Neutrophil (primary cell): ENCODE results near the gene MYO1E.

Experiments used
- H3K27ac ChIP-seq: fragments of 200-600 bp; sonication (generic); 2 replicates; pipeline ENCODE4 v1.5.1; 2016; ENCODE audit warnings: mild to moderate bottlenecking, moderate library complexity
- H3K27me3 ChIP-seq: fragments of 200-600 bp; sonication (generic); 2 replicates; pipeline ENCODE4 v1.6.0; 2016; ENCODE audit warnings: mild to moderate bottlenecking
- H3K36me3 ChIP-seq: fragments of 200-600 bp; sonication (generic); 2 replicates; pipeline ENCODE4 v1.5.1; 2017
- H3K4me1 ChIP-seq, 2 experiments: fragments of 200-600 bp in 1 of 2; sonication (generic) in 1 of 2; 1 replicate in 1 of 2; 2 replicates in 1 of 2; pipeline versions ENCODE4 v1.5.1 to v1.6.1; 2013 to 2016; ENCODE audit warnings: low read depth in 1 of 2, low read length in 1 of 2, mild to moderate bottlenecking in 1 of 2, moderate library complexity in 1 of 2; ENCODE audit not compliant: control insufficient read depth in 1 of 2, insufficient read depth in 1 of 2
- H3K4me3 ChIP-seq, 2 experiments: fragments of 200-600 bp in 1 of 2; sonication (generic) in 1 of 2; 1 replicate in 1 of 2; 2 replicates in 1 of 2; pipeline ENCODE4 v1.5.1; 2013 to 2016; ENCODE audit warnings: low read depth in 1 of 2, low read length in 1 of 2, mild to moderate bottlenecking in 1 of 2, moderate library complexity in 1 of 2
- H3K9me3 ChIP-seq: fragments of 200-600 bp; sonication (generic); 2 replicates; pipeline ENCODE4 v1.5.1; 2016
- TF ChIP-seq, protein P1 (sequence below): fragments of 200-600 bp; sonication (generic); IDR thresholded peaks from 2 replicates; pipeline ENCODE4 v1.5.1; 2016; ENCODE audit warnings: antibody characterized with exemption

Gene MYO1E

DNA sequence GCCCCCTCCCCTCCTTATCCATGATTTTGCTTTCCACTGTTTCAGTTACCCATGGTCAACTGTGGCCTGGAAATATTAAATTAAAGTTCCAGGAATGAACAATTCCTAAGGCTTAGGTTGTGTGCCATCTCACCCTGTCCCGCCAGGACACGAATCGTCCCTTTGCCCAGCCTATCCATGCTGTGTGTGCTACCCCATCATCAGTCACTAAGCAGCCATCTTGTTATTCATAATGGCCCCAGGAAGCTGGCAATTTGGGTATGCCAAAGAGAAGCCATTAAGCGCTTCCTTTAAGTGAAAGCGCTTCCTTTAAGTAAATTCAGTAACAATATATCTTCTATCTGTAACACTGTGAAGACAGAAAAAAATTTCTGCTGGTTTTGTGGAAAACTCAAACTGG is 215.3 kb downstream of the MYO1E start:
- TF ChIP-seq, protein P1, sequence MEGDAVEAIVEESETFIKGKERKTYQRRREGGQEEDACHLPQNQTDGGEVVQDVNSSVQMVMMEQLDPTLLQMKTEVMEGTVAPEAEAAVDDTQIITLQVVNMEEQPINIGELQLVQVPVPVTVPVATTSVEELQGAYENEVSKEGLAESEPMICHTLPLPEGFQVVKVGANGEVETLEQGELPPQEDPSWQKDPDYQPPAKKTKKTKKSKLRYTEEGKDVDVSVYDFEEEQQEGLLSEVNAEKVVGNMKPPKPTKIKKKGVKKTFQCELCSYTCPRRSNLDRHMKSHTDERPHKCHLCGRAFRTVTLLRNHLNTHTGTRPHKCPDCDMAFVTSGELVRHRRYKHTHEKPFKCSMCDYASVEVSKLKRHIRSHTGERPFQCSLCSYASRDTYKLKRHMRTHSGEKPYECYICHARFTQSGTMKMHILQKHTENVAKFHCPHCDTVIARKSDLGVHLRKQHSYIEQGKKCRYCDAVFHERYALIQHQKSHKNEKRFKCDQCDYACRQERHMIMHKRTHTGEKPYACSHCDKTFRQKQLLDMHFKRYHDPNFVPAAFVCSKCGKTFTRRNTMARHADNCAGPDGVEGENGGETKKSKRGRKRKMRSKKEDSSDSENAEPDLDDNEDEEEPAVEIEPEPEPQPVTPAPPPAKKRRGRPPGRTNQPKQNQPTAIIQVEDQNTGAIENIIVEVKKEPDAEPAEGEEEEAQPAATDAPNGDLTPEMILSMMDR = no peak
- H3K4me1 ChIP-seq = peaks cover 7 to 9% of the 10 kb centered on the region in 2 experiments
- no peaks in the 10 kb centered on the region for H3K9me3 ChIP-seq
- no peaks in the 10 kb centered on the region for H3K27me3 ChIP-seq
- no peak overlapping the region for H3K27ac ChIP-seq
- no peak overlapping the region for H3K4me3 ChIP-seq
- no peaks in the 10 kb centered on the region for H3K36me3 ChIP-seq

DNA sequence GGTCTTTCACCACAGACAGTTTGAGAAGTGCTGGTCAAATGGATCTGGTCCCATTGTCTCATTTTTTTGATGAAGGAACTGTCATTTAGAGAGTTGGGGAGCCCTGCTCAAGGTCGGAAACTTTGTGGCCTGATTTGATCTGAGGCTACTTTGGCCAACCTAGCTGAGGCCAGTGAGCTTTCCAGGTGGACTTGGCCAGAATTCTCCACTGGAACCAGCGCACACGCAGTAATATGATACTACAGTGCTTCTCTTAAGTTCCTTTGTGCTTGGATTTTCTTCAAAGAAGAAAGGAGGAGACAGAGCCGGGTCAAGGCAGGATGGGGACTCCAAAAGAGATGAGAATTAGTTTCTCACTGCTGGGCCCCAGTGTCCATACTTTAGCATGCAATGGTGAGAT is 217.2 kb downstream of the MYO1E start:
- Histone ChIP-seq H3K36me3 (no peaks in the 10 kb centered on the region), H3K9me3 (no peaks in the 10 kb centered on the region), H3K27me3 (no peaks in the 10 kb centered on the region), H3K4me1 (peaks cover 7 to 9% of the 10 kb centered on the region in 2 experiments), H3K27ac (no peak overlapping the region), H3K4me3 (no peak overlapping the region)
- TF ChIP-seq, protein P1 = no peak

DNA sequence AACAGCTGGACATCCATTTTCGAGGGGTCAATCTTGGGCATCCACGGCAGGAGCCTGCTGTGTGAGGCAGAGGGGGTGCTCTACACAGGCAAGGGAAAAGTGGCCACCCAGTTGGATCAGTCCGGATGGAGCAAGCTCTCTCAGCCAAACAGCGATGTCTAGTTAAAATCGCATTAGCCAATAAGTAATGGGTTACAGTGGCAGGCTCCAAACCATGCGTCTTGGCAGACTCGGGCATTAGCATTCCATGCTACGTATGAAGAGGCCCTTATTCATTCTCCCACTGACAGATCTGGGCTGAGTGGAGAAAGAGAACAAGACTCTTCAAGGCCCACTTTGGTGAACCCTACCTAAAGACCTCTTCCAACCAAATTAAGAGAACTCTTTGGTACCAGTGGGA is 218.4 kb downstream of the MYO1E start:
- H3K9me3 ChIP-seq = no peaks in the 10 kb centered on the region
- H3K27me3 ChIP-seq = no peaks in the 10 kb centered on the region
- peaks cover 4 to 7% of the 10 kb centered on the region in 2 experiments for H3K4me1 ChIP-seq
- TF ChIP-seq, protein P1 = no peak
- no peak overlapping the region for H3K27ac ChIP-seq
- H3K4me3 ChIP-seq = no peak overlapping the region
- H3K36me3 ChIP-seq = no peaks in the 10 kb centered on the region

DNA sequence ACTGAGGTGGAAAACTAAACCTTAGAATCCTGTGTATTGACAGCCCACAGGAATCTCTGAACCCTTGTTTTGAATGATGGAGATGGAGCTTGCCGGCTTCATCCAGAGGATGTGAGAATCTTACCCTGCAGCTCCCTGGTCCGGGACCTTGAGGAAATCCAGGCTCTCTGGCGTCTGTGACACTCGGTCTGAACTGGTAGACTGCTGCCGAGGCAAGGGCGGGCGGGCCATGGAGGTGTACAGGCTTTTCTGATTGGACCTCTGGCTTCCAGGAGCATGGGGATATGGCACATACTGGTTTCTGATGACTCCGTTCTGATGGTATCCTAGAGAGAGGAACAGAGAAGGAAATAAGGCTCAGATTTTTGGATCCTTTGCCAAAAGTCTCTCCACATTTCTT is 219.2 kb downstream of the MYO1E start:
- Histone ChIP-seq H3K4me1 (no peaks in the 10 kb centered on the region), H3K27me3 (no peaks in the 10 kb centered on the region), H3K27ac (no peak overlapping the region), H3K9me3 (no peaks in the 10 kb centered on the region), H3K36me3 (no peaks in the 10 kb centered on the region), H3K4me3 (no peak overlapping the region)
- TF ChIP-seq, protein P1 = no peak

DNA sequence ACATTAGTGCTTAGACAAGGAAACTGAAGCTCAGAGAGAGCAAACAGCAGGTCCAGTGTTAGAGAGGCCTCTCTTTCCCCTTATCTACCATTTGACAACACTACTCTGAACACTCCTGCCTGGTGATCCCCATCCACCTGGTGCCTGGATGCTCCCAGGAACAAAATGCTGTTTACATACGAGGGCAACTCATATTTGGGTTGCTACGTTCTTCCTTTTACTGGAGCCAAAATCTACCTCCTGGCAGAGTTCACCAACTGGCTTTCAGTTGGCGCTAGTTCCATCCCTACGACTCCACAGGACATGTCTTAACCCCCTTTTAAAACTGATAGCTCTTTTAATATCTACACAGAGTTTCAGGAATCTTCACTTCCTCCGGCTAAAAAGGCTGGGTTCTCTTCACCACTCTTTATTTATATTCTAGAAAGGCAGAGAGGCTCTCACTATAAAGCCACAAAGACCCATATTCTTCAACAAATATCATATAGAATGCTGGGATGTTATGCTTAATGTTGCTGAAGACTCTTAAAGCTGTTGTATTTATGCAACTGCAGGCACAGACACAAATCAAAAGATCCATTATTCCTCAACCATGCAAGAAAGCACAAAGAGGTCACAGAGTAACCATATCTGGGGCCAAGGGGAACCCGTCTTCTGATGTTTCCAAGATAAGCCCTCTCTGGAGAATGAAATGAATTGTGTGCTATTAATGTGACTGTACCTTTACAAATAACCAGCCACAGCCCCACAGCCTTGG is 219.8 kb downstream of the MYO1E start:
- H3K27ac ChIP-seq = no peak overlapping the region
- no peaks in the 10 kb centered on the region for H3K9me3 ChIP-seq
- no peaks in the 10 kb centered on the region for H3K27me3 ChIP-seq
- no peaks in the 10 kb centered on the region for H3K4me1 ChIP-seq
- H3K36me3 ChIP-seq = no peaks in the 10 kb centered on the region
- H3K4me3 ChIP-seq = no peak overlapping the region
- TF ChIP-seq, protein P1 = no peak
